ENCODE measurements around the gene CCNB1IP1. TPM values are rescaled to one million over a fixed set of nuclear protein-coding genes. Genes with fewer than 3 reads are reported as not detected.
"Not testable (repeated sequence)": the region's sequence is repeated elsewhere in the genome, so short reads cannot be mapped to it uniquely, and the experiment has no call there.

The CCNB1IP1 gene
- total and polyA plus RNA-seq, 7 donors: 11.9 to 67.4 (median 35.9) TPM

DNA sequence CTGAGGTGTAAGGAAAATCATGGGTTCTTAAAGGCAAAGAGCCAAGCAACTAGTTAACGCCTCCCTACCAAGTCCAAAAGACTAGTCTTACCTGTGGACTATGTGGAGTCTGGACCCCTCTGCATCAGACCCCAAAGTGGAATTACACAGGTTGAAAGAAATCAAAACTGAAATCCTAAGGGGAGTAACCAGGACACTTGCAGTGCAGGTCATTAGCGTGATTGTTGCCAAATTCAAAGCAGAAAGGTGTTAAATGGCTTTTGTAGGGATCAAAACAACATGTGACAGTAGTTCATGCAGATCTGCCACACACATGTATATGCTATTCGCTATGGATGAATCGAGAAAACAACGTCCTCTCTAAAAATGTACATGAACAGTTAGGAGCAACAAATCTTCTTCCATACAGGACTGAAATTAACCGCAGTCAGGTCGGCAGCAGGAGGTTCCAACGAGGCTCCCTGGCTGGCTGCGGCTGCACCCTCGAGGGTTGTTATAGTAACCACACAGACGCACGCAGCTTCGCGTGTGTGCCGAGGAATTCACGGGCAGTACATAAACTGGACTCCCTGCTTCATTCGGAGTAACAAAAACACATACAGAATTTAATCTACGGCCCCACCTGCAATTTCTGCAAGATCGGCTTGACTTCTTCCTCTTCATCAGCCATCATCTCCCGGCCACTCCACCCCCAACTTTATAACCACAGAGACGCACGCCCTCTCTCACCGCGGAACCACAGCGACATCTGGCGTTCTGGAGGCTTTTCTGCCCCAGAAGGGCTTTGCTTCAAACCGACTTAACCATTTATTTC is 27.6 kb downstream of the CCNB1IP1 start, which contains the start of gene TTC5:
TSS of gene TTC5 (minus strand) at position 687 of the 814 bp plus-strand sequence. CDS start at position 673, 14 bp downstream.
- WGBS, 3 donors: 0 to 1% (median 1%) methylated on average over 27 of the region's 27 CpGs
- H3K9me3 ChIP-seq: no peaks in the 10 kb centered on the region
- peak; percentile 84 to 100 (median 98) for ATAC-seq
- H3K4me1 ChIP-seq: peaks cover 7% of the 10 kb centered on the region
- peaks cover 3 to 14% of the 10 kb centered on the region in 2 donors for H3K36me3 ChIP-seq (ENCODE audit: insufficient read depth in 1 of 2, low read depth in 1 of 2)
- H3K27me3 ChIP-seq (ENCODE audit: insufficient read depth in 3 of 3, low read length in 2 of 3): no peaks in the 10 kb centered on the region
- DNase-seq: peak; percentile 81 to 91
- peak within 1 kb of the TSS; percentile 56 for H3K27ac ChIP-seq
- intact Hi-C loops (cut with DNase I): loop anchor here in 1 of 2 donors (1.0 kb wide), 1 partner anchor 306 kb away; no protein-coding TSS in a partner anchor
- TF ChIP-seq, protein P1, sequence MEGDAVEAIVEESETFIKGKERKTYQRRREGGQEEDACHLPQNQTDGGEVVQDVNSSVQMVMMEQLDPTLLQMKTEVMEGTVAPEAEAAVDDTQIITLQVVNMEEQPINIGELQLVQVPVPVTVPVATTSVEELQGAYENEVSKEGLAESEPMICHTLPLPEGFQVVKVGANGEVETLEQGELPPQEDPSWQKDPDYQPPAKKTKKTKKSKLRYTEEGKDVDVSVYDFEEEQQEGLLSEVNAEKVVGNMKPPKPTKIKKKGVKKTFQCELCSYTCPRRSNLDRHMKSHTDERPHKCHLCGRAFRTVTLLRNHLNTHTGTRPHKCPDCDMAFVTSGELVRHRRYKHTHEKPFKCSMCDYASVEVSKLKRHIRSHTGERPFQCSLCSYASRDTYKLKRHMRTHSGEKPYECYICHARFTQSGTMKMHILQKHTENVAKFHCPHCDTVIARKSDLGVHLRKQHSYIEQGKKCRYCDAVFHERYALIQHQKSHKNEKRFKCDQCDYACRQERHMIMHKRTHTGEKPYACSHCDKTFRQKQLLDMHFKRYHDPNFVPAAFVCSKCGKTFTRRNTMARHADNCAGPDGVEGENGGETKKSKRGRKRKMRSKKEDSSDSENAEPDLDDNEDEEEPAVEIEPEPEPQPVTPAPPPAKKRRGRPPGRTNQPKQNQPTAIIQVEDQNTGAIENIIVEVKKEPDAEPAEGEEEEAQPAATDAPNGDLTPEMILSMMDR (IDR thresholded peaks at IDR 0.05): peak; percentile 85
- H3K4me3 ChIP-seq: peak within 1 kb of the TSS; percentile 90

DNA sequence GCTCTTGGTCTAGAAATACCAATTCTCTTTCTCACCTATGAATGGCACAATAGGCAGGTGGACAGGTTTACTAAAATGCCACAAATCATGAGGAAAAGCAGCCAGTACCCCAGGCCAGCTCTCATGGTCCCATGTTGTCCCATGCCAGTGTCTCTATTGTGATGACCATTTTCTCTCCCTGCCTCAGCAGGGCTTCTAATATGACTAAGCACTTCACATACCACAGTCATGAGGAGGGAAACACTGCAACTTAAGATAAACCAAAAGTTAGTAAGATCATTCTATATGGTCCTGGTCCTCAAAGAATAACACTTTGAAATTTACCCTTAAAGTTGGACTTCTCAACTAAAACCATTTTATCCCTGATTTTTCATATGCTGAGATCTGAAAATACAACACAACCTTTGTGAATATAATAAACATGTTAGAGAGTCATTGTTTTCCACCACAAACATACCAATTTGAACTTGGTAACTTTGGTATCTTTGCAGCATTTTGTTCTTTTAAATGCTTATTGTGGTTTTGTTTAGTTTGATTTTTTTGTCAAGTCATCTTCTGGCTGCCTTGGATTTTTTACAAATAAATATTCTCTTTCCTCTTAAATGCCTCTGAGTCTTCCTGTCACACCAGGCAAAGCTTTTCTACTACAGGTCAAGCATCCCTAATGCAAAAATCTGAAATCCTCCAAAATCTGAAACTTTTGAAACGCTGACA is 30.9 kb downstream of the CCNB1IP1 start:
- 68 to 87% (median 87%) methylated on average over 1 of the region's 1 CpG for WGBS, 3 donors
- intact Hi-C loops (cut with DNase I): no loop called here
- Histone ChIP-seq H3K36me3 (ENCODE audit: insufficient read depth in 1 of 2, low read depth in 1 of 2) (peaks cover 3 to 47% of the 10 kb centered on the region in 2 donors), H3K4me1 (peaks cover 7% of the 10 kb centered on the region), H3K27ac (no peak overlapping the region), H3K9me3 (no peaks in the 10 kb centered on the region), H3K4me3 (no peak overlapping the region), H3K27me3 (ENCODE audit: insufficient read depth in 3 of 3, low read length in 2 of 3) (no peaks in the 10 kb centered on the region)
- ATAC-seq (no peak), DNase-seq (no peak)
- TF ChIP-seq, protein P1 (IDR thresholded peaks at IDR 0.05): no peak

DNA sequence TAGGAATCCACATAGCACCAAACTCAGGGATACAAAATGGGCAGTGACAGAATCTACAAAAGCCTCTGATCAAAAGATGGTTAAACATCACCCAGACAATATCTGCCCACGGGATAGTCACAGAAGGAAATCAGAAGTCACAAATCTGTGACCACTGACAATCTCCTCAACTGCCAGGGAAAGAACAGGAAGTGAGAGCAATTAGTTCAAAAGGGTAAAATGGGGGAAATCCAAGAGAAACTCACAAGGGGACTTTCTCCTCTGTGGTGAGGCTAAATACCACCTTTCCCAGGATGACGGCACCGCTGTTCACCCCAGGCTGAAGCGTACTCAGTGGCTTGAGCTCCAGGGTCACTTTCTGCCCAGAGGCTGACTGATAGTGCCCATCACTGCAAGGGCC is 38.0 kb downstream of the CCNB1IP1 start:
- H3K4me3 ChIP-seq: no peak overlapping the region
- H3K27me3 ChIP-seq (ENCODE audit: insufficient read depth in 3 of 3, low read length in 2 of 3): no peaks in the 10 kb centered on the region
- intact Hi-C loops (cut with DNase I): no loop called here
- peaks cover 6 to 100% of the 10 kb centered on the region in 2 donors for H3K36me3 ChIP-seq (ENCODE audit: insufficient read depth in 1 of 2, low read depth in 1 of 2)
- ATAC-seq: no peak
- no peak overlapping the region for H3K27ac ChIP-seq
- H3K4me1 ChIP-seq: no peaks in the 10 kb centered on the region
- H3K9me3 ChIP-seq: no peaks in the 10 kb centered on the region
- DNase-seq: no peak
- 81 to 87% (median 84%) methylated on average over 4 of the region's 4 CpGs for WGBS, 3 donors
- TF ChIP-seq, protein P1 (IDR thresholded peaks at IDR 0.05): no peak

DNA sequence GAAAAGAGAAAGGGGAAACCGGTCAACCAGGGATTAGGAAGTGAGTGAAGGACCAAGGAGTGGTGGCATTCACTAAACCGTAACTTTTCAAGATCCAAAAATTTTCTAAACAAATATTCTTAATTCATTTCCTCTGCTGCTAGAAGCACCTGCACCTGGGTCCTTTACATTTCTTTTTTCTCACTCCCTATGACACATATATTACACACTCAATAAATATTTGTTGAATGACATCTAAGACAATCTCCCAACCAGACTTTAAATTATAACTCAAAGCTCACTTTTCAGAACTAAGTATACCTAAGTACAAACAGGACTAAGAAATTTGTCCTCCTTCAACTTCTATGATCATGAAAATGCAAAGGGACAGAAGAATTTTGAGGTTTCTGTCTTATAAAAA is 38.4 kb downstream of the CCNB1IP1 start:
- Histone ChIP-seq H3K36me3 (ENCODE audit: insufficient read depth in 1 of 2, low read depth in 1 of 2) (peaks cover 6 to 100% of the 10 kb centered on the region in 2 donors), H3K27me3 (ENCODE audit: insufficient read depth in 3 of 3, low read length in 2 of 3) (no peaks in the 10 kb centered on the region), H3K4me3 (no peak overlapping the region), H3K27ac (no peak overlapping the region), H3K4me1 (no peaks in the 10 kb centered on the region), H3K9me3 (no peaks in the 10 kb centered on the region)
- no peak for ATAC-seq
- TF ChIP-seq, protein P1 (IDR thresholded peaks at IDR 0.05): no peak
- no peak for DNase-seq
- intact Hi-C loops (cut with DNase I): no loop called here
- 91 to 95% (median 92%) methylated on average over 2 of the region's 2 CpGs for WGBS, 3 donors

DNA sequence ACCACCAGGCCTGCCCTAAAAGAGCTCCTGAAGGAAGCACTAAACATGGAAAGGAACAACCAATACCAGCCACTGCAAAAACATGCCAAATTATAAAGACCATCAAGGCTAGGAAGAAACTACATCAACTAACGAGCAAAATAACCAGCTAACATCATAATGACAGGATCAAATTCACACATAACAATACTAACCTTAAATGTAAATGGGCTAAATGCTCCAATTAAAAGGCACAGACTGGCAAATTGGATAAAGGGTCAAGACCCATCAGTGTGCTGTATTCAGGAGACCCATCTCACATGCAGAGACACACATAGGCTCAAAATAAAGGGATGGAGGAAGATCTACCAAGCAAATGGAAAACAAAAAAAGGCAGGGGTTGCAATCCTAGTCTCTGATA is 51.1 kb downstream of the CCNB1IP1 start:
- DNase-seq: not testable (repeated sequence)
- WGBS, 3 donors: 88 to 95% methylated on average over 1 of the region's 1 CpG; no CpG with 5 or more reads in 1 of the 3 donors

DNA sequence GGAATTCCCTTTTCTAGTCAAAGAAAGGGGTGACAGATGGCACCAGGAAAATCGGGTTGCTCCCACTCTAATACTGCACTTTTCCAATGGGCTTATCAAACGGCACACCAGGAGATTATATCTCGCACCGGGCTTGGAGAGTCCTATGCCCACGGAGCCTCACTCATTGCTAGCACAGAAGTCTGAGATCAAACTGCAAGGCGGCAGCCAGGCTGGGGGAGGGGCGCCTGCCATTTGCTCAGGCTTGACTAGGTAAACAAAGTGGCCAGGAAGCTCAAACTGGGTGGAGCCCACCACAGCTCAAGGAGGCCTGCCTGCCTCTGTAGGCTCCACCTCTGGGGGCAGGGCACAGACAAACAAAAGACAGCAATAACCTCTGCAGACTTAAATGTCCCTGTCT is 52.8 kb downstream of the CCNB1IP1 start:
- H3K4me1 ChIP-seq; H3K27me3 ChIP-seq (ENCODE audit: insufficient read depth in 3 of 3, low read length in 2 of 3); H3K9me3 ChIP-seq; H3K4me3 ChIP-seq; ATAC-seq; intact Hi-C loops (cut with DNase I); H3K27ac ChIP-seq; H3K36me3 ChIP-seq (ENCODE audit: insufficient read depth in 1 of 2, low read depth in 1 of 2); DNase-seq: not testable (repeated sequence)
- WGBS, 3 donors: 95 to 98% (median 96%) methylated on average over 7 of the region's 7 CpGs

More for the DNA sequence above, 51.1 kb downstream of the CCNB1IP1 start:
- H3K36me3 ChIP-seq (ENCODE audit: insufficient read depth in 1 of 2, low read depth in 1 of 2); intact Hi-C loops (cut with DNase I); H3K9me3 ChIP-seq; H3K27me3 ChIP-seq (ENCODE audit: insufficient read depth in 3 of 3, low read length in 2 of 3); ATAC-seq; H3K4me3 ChIP-seq; H3K4me1 ChIP-seq; H3K27ac ChIP-seq: not testable (repeated sequence)
